GM21737 (cell line): ENCODE results near the gene LUZP1.
"Not testable (repeated sequence)": the region's sequence is repeated elsewhere in the genome, so short reads cannot be mapped to it uniquely, and the experiment has no call there.

Experiments
- ATAC-seq: cut with Tn5 transposase; IDR thresholded peaks from one replicate; pipeline ENCODE4 v1.9.1; 2021; ENCODE audit warnings: mild to moderate bottlenecking, moderate library complexity; ENCODE audit not compliant: unreplicated experiment

LUZP1 gene

DNA sequence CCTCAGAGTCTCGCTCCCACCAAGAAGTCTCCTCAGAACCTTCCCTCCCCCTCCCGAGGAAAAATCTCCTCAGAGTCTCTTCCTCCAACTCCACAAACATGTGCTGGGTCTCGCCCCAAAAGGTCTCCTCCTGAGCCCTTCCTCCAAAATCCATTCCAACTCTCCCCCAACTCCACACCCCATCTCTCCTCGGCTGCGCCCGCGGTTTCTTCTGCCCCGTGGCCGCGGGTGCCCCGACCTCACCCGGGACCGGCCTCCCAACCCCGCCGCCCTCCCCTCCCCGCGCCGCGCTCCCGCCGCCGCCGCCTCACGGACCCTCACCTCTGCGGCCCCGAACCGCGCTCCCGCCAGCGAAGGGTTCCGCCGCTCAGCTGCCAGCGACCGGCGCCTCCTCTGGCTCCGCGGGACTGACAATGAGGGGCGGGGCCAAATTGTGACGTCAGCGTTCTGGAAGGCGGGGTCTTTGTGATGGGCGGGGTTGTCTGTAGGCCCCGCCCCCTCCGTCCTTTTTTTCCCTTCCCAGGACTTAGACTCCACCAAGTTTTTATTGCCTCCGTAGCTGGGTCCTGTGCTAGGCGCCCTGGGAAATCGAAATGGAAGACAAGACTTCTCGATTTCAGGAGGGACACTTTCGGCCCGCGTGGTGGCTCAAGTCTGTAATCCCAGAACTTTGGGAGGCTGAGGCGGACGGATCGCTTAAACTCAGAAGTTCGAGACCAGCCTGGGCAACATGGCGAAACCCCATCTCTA lies at the start of gene LUZP1:
TSS of gene LUZP1 (minus strand) at position 412 of the 750 bp plus-strand sequence.
- peak; percentile 67 for ATAC-seq

DNA sequence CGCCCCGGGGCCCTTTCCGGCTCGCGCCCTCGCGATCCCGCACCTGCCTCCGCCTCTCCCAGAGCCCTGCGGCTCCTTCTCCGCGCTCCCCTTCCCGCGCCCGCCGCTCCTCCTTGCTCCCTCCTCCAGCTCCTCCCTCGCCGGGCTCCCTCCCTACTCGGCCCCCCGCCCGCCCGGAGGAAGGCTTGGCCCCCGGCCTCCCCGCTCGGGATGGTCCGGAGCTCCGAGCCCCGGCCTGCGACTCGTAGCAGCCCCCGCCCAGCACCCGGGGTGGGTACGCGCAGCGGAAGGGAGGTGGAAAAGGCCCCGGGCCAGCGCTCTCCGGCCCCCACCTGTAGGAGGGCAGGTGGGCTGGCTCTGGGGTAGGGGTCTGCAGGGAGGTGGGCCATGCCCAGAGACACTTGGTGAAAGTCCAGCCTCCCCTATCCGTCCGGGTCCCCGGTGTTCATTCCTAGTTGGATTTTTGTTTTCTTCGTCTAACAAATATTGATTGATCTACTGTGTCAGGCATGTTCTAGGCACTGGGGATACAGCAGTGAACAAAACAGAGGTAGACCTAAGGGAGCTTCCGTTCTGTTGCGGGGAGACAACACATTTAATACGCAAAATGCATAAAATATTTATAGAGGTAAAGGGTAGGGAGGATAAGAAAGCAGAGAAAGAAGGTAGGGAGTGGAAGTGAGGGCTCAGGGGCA lies 48.9 kb upstream of the LUZP1 start, which contains the start of gene HTR1D:
TSS of gene HTR1D (minus strand) at position 82 of the 695 bp plus-strand sequence. CDS start 23,283 bp downstream, outside the sequence.
- ATAC-seq, result no peak

DNA sequence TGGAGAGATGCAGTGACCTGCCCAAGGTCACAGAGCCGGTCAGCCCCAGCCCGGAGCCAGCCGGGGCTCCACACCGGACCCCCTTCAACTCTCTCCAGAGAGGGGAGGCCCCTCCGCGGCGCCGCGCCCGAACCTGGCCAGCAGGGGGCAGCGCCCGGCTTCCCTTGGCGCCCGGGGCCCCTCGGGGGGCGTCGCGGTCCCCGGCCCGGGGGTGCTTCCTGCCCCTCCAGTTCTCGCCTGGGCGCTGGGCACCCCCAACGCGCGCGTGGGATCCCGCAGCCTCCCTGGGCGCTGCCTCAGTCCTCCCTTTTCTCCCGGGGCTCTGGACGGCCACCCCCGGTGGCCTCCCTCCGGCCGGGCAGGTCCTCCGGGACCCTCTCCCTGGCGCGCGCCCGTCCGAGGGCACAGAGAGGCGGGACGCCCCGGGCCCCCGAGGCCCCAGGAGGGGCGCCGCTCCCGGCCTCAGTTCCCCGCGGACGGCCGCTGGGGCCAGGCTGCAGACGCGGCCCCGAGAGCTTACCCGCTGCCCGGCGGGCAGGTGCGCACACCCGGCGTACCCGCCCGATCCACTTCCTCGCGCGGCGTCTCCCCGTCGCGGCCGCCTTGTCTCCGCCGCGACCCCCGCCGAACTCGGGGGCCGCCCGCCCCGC lies 48.2 kb upstream of the LUZP1 start:
- ATAC-seq, result no peak

DNA sequence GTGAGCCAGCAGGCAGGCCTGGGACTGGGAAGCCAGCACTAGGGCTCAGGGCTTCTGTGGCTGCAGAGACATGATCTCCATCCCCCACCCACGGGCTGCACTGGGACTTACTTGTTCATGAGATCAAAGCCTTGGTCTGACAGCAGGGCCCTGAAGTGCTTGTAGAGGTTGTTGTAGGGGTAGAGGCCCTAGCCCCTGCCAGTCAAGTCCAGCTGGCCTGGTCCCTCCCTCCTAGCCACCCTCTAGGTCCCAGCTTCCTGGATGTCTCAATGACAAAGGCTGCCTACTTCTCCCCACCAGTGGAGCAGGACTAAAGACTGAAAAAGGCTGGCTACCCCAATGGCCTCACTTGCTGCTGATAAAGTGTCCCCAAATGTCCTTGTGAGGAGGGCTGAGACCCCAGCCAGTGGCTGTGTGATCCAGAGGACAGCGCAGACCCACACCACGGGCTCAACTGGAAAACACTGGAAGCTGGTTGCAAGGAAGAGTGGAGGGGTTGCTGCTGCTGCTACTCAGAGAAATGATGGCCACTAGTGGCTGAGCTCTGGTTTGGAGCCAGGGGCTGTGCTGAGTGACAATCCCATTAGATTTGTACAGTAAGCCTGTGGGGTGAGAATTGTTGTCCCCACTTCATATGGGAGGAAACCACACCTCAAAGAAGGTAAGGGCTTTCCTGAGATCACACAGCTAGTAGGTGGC lies 47.2 kb upstream of the LUZP1 start:
- ATAC-seq, result no peak

DNA sequence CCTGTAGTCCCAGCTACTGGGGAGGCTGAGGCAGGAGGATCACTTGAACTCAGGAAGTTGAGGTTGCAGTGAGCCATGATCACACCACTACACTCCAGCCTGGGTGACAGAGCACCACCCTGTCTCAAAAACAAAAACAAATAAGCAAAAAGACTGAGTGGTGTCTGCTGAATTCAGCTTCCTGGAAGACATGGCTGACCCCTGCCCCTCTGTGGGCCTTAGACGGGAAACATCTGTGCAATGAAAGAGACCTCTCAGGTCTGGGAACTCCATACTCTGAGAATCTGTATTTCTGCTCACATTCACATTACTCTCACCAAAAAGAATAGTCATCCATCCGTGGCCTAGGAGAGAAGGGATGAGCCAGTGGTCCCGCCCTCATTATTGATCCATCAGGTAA lies 46.6 kb upstream of the LUZP1 start:
- ATAC-seq, result no peak

DNA sequence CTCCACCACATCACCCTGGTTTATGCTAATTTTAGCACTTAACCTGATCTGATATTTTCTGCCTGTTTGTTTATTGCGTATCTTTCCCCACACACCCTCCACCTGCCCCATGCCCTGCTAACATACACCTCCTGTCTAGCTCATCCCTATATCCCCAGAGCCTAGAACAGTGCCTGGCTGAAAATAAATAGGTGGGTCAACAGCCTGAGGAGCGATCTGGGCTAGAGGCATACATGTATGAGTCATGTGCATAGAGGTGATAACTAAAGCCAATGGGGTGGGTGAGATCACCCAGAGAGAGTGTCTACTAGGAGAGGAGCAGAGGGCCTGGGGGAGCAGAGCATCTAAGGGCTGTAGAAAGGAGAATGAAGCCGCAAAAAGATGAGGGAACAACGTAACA lies 46.0 kb upstream of the LUZP1 start:
- ATAC-seq, result no peak

DNA sequence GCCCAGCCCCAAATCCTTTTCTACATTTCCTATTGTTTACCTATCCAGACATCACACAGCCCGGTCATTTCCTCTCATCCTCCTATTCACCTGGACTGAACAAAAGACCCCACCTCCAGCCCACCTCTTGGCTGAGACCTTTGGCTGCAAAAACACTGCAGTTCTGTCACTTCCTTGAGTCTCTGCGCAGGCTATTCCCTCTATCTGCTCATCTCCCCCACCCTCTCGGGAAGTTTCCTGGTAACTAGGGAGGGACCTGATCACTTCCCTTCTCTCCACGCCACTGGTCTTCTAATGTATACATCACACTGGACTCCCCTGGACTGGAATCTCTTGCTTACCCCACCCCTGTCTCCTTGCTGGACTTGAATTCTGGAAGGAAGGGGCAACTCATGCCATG lies 43.3 kb upstream of the LUZP1 start:
- no peak for ATAC-seq

DNA sequence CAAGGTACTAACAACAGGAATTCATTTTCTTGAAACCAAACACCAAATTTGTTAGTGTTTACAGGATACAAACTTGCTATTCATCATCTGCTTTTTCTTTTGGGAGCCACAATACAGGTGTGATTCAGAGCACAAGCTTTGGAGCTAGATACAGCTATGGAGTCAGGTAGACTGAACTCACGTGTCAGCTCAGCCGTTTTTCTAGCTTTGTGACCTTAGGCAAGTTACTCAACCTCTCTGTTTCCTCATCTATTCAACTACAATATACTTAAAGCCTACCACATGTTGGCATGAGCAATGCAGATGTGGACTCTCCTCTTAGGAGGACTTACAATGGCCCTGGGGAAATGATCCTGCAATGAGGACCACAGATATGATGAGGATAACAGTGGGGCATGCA lies 42.3 kb upstream of the LUZP1 start:
- no peak for ATAC-seq

DNA sequence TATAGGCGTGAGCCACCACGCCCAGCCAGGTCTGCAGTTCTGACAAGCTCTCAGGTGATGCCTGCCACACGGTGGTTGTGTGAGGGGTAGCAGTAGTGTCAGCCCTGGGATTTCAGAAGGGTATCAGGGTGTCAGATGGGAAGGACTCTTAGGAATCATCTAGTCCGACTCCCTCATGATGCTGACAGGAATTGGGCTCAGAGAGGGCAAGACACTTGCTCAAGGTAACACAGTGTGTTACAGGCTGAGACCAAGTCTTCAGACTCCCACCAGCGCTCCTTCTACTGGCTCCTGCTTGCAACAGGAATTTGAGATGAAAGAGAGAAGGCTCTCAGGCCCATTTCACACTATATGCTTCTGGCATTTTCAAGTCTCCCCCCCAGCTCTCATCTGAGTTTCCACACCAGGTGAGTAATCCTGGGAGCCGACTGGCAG lies 41.7 kb upstream of the LUZP1 start:
- ATAC-seq, result no peak

DNA sequence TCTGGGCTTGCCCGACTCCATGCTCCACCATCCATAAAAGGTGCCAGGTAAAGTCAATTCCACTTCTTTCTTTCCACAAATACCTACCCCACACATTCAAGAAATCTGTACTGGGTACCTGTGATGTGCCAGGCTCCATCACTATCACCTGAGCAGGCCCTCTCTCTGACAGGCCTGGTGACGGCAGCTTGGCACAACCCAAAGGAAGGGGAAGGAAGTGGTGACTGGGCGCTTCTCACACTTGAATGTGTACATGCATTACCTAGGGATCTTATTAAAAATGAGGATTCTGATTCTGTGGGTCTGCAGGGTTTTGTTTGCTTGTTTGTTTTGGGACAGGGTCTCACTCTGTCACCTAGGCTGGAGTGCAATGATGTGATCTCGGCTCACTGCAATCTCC lies 41.1 kb upstream of the LUZP1 start:
- ATAC-seq, result no peak

DNA sequence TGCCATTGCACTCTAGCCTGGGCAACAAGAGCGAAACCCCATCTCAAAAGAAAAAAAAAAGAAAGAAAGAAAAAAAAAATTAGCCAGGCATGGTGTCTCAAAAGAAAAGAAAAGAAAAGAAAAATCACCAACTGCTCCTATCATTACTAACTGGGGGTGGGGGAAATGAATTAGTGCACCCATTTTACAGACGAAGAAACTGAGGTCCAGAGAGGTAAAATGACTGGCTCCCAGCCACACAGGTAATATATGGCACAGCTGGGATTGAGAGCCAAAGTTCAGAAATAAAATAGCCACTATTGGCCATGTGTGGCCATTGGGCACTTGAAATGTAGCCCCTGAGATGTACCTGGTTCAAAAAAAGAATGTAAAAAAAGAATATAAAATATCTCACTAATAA lies 39.9 kb upstream of the LUZP1 start:
- ATAC-seq, result no peak

DNA sequence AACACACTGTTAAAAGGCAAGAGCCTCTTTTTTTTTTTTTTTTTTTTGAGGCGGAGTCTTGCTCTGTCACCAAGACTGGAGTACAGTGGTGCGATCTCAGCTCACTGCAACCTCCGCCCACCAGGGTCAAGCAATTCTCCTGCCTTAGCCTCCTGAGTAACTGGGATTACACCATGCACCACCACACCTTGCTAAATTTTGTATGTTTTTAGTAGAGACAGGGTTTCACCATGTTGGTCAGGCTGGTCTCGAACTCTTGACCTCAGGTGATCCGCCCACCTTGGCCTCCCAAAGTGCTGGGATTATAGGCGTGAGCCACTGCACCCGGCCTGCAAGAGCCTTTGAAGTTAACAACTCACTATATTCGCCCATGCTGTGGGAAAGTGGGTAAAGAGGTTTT lies 39.1 kb upstream of the LUZP1 start:
- ATAC-seq, result not testable (repeated sequence)

DNA sequence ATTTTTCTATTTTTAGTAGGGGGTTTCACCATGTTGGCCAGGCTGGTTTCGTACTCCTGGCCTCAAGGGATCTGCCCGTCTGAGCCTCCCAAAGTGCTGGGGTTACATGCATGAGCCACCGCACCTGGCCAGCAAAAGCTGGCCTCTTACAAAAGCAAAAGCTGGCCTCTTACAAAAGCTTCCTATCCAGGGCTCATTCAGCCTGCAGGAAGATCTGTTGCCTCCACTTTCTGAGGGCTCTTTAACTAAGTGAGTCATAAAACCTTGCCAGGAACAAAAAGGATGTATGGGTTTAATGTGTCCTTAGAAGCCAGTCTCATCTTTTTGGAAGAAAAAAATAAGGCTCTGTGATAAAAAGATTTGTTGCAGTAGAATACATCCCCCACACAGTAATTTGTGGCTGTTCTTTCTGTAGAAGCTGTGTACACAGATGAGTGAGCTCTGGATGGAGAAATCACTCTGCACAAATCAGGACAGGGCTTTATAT lies 33.6 kb upstream of the LUZP1 start:
- ATAC-seq, result no peak

DNA sequence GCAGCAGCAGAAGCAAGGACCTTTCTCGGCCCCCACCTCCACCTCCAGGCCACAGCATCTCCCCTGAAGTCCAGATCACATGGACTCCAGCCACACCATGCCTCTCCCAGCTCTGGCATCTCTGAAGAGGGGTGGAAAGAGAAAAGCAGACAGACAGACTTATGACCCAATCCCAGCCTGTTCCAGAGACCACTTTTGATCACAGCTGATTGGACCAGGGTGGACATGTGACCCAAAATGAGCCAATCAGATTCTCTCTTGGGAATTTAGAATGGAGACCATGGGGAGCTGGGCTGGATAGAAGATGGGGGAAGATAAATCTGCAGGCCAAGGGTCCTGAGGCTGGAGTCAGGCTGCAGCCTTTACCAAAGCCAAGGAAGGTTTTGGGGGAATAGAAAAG lies 32.2 kb upstream of the LUZP1 start:
- no peak for ATAC-seq

DNA sequence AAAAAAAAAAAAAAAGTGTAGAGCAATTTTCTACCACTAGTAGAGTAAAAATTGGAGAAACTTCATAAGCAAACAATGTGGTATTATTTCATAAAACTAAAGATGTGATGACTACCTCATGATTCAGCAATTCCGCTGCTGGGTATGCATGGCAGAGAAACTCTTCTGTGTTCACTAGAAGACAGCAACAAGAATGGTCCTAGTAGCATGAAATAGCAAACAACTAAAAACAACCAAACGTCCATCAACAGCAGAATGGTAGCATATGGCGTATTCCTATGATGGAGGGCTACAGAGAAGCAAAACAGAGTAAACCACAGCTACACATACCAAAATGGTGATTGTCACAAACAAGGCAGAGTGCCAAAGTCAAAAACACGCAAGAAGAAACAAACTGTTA lies 29.7 kb upstream of the LUZP1 start:
- ATAC-seq, result no peak

DNA sequence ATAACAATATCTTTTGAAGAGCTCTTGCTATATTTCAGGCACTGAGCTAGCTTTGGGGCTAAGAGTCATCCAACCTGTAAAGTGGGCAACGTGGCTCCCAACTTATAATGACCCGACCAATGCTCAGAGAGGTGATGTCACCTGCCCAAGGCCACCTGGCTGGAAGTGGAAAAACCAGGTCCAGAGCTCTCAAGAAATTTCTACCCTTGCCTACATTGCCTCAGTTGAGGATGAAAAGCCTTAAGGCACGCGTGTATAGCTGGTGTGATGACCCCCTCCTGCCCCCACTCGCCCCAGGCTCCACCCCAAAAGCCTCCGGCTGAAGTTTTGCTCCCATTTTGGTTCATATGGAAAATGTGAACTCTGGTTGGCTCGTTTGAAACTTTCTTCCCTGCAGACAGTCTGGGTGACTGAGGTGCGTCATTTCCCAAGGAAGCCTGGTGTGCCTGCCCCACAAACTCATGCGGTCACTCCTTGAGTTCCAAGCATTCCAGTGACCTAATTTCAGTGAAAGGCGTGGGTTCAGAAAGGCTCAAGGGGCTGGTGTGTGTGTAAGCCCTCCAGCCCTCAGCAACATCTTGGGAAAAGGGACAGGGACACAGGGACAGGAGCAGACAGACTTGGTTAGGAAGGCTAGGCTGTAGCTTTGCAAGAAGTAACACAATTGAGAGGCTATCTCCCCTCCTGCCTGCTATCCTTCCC lies 28.1 kb upstream of the LUZP1 start:
- no peak for ATAC-seq

DNA sequence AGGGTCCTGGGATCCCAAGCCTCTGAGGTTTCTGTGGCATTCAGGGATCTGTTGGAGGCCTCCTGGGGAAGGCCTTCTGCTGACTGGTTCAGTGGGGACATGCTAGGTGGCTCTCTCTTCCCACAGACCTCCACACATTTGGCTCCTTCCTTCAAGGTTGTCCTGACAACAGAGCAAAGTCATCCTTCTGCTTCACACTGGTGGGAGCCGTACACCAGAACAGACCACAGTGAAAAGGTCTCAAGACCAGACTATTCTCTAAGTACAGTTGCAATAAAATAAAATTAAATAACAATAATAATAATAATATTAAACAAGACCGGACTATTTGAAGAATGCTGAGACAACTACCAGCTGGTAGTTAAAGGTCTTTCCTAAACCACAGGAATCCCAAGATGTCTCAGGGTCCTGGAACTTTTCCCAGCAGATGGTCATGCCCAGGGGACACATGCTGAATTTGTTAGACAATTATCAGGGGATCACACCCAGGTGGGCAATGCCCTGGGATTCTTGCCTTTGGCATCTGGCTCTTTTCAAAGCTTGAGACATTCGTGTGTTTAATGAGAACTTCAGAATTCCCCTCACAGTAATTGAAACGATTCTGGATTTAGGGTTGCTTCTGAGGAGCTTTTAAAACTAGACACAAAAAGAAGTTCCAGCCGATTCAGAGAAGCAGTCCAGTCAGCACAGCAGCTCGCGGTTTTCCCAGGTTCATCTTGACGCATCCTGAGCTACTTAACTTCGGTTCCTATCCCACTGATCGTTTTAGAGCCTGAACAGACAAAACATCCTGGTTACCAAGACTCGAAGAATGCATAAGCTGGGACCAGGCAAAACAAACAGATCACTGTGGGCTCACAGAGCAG lies 25.7 kb upstream of the LUZP1 start:
- no peak for ATAC-seq

DNA sequence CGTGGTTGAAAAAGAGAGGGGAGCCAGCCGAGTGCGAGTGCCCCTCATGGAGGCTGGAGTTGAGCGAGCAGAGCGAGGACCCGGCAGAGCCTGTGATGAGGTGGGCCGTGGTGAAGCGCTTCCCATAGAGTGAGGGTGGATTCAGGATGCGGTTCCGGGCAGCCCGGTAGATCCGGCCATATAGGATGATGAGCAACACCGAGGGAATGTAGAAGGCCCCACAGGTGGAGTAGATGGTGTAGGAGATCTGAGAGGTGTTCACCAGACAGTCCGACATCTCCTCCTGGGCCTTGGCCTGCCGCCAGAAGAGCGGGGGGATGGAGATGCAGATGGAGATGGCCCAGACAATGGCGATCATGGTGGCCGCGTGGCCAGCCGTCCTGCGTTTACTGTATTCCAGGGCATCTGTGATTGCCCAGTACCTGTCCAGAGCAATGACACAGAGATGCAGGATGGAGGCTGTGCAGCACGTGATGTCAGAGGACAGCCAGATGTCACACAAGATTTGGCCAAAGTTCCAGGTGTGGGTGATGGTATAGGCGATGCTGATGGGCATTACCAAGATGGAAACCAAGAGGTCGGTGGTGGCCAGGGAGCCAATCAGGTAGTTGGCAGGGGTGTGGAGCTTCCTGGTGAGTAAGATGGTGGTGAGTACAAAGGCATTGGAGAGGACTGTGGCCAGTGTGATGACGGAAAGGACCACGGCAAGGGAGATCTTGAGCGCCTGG lies 24.9 kb upstream of the LUZP1 start:
- no peak for ATAC-seq

DNA sequence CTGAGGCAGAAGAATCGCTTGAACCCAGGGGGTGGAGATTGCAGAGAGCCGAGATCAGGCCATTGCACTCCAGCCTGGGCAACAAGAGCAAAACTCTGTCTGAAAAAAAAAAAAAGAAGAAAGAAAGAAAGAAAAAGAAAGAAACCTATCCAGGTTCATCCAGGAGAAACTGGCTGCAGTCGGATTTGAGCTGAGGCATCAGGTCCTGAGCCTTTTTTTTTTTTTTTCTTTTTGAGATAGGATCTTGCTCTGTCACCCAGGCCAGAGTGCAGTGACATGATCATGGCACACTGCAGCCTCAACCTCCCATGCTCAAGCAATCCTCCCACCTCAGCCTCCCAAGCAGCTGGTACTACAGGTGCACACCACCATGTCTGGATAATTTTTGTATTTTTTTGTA lies 22.5 kb upstream of the LUZP1 start:
- ATAC-seq, result no peak
